Measurements from ENCODE around the gene FBXL15. TPM values are rescaled to one million over a fixed set of nuclear protein-coding genes. Genes with fewer than 3 reads are reported as not detected.

Gene FBXL15
- total and polyA plus RNA-seq, 12 donors = 6.7 to 19.2 (median 10.2) TPM

- peaks cover 13 to 71% (median 65%) of the 10 kb centered on the region in 7 donors for H3K27me3 ChIP-seq
- peak overlapping the region in 9 of 10 donors; percentile 26 to 50 (median 41) for H3K4me3 ChIP-seq
- peaks cover 0 to 24% (median 13%) of the 10 kb centered on the region in 9 donors for H3K4me1 ChIP-seq
- ATAC-seq (peak in 5 of 8 donors; percentile 26 to 53 (median 34)), DNase-seq (peak in 1 of 2 donors; percentile 38)
- no peak for TF ChIP-seq CTCF (IDR thresholded peaks at IDR 0.05)
- intact Hi-C loops (cut with DNase I) = no loop called here
- WGBS, 2 donors = 2% methylated on average over 74 to 103 of the region's 103 CpGs
- H3K36me3 ChIP-seq = no peaks in the 10 kb centered on the region
- no peaks in the 10 kb centered on the region for H3K9me3 ChIP-seq
- no peak overlapping the region for H3K27ac ChIP-seq
Measured at GRCh38 chr10:102408728-102409603, 11.7 kb upstream of the FBXL15 start.

GRCh38 chr10:102409604-102410428, 10.8 kb upstream of the FBXL15 start:
- intact Hi-C loops (cut with DNase I) = loop anchor here in 1 of 10 donors (10.0 kb wide), 1 partner anchor 175 kb away; no protein-coding TSS in a partner anchor
- H3K36me3 ChIP-seq = no peaks in the 10 kb centered on the region
- peak overlapping the region in 9 of 10 donors; percentile 12 to 50 (median 37) for H3K4me3 ChIP-seq
- no peak for TF ChIP-seq CTCF (IDR thresholded peaks at IDR 0.05)
- H3K27me3 ChIP-seq = peaks cover 13 to 75% (median 73%) of the 10 kb centered on the region in 7 donors
- H3K4me1 ChIP-seq = peaks cover 0 to 24% (median 13%) of the 10 kb centered on the region in 9 donors
- ATAC-seq (peak in 1 of 8 donors; percentile 3), DNase-seq (no peak)
- 28 to 33% methylated on average over 24 of the region's 24 CpGs for WGBS, 2 donors
- H3K27ac ChIP-seq = no peak overlapping the region
- H3K9me3 ChIP-seq = no peaks in the 10 kb centered on the region

- Histone ChIP-seq H3K27ac (no peak overlapping the region), H3K4me1 (peaks cover 0 to 24% (median 13%) of the 10 kb centered on the region in 9 donors), H3K4me3 (peak overlapping the region in 9 of 10 donors; percentile 12 to 46 (median 37)), H3K9me3 (no peaks in the 10 kb centered on the region), H3K36me3 (no peaks in the 10 kb centered on the region), H3K27me3 (peaks cover 13 to 82% (median 80%) of the 10 kb centered on the region in 7 donors)
- intact Hi-C loops (cut with DNase I) = loop anchor here in 1 of 10 donors (10.0 kb wide), 1 partner anchor 174 kb away; no protein-coding TSS in a partner anchor
- ATAC-seq (peak in 3 of 8 donors; percentile 4 to 22 (median 22)), DNase-seq (no peak)
- TF ChIP-seq CTCF (IDR thresholded peaks at IDR 0.05) = no peak
- WGBS, 2 donors = 1 to 4% methylated on average over 47 to 48 of the region's 48 CpGs
Measured at GRCh38 chr10:102410429-102411073, 10.1 kb upstream of the FBXL15 start.
